KG1 (cell line): ENCODE measurements around the gene SH3PXD2A.

Source experiments
- DNase-seq: peaks from one replicate; lab custom pipeline; 2025; lab: John Stamatoyannopoulos, UW

SH3PXD2A gene

DNA sequence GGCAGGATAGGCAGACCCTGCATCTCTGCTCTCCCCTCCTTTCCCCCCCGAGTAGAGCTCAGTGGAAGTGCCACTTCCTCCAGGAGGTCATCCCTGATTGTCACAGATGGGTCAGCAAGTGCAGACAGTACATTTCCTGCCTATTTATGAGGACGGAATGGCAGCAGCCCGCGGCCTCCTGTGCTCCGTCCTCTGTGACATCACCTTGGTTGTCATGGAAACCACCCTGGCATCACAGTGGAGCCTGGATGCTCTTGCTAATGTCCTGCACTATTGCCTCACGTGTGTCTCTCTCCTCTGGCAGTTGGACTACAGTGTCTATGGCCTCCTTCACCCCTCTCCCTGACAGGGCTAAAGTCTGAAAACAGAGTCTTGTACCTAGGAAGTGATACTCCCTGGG is 148.6 kb downstream of the SH3PXD2A start:
- no peak for DNase-seq

DNA sequence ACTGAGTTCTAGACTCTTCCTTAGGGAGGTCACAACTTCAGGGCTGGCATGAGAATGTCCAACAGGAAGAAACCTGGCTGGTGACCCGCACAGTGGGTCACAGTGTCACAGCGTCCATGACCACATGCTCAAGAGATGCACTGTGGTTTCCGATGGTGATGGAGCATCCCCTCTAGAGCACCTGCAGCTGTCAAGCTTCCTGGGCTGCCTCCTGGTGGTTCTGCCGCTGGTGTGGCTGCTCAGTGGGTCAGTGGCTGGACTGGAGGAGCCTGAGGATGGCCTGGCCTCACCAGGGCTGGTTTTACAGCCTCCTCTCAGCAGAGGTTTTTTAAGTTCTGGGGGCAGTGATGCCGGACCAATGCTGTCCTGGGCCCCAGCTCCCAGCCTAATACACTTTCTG is 149.3 kb downstream of the SH3PXD2A start:
- DNase-seq = no peak

DNA sequence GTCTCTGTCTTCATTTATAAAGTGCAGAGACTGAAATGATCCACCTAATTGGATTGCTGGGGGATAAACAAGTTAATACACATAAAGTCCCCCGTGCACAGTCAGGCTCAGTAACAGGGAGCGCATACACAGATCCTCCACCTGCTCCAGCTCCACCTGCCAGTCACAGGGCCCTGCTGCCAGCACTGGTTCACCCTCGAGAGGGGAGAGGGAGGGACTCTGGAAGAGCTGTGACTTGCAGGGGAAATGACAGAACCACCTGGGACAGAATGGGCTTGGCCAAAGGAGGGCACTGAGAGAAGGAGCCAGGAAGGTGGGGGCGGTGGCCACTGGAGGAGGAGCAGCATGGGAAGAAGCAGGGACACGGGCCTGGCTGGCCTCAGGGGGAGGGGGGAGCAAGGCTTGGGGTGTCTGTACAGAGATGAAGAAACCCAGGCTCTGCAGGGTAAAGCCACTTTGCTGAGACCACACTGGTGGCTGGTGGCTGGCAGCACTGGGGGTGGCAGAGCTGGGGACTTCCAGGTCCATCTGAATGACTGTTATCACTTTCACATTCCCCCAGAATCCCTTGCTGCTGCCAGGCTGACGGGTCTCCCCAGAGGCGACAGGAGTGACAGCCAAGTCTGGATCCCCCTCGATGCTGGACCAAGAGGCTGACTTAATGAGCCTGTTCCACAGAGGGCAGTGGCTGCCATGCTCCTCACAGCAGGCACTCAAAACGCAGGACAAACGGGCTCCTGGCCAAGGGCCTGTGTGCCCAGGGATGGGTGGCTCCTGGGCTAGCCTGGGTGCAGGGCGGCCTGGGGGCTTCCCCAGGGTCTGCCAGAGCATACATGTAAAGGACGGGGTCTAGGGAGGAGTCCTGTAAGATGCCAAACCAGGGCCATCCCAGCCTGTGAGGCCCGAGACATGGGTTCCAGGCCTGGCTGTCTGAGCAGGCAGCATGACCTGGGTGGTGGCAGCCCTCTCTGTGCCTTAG is 151.1 kb downstream of the SH3PXD2A start:
- DNase-seq = no peak

DNA sequence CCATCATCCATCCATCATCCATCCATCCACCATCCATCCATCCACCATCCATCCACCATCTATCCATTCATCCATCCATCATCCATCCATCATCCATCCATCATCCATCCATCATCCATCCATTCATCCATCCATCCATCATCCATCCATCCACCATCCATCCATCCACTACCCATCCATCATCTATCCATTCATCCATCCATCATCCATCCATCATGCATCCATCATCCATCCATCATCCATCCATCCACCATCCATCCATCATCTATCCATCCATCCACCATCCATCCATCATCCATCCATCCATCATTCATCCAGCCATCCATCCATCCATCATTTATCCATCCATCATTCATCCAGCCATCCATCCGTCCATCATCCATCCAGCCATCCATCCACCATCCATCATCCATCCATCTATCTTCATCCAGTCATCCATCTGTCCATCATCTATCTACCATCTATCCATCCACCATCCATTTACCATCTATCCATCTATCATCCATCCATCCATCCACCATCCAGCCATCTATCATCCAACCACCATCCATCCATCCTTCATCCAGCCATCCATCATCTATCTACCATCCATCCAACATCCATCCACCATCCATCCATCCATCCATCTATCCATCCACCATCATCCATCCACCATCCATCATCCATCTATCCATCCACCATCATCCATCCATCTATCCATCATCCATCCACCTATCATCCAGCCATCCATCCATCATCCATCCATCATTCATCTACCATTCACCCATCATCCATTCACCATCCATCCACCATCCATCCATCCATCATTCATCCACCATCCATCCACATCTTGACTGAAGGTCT is 153.8 kb downstream of the SH3PXD2A start:
- DNase-seq = no peak

DNA sequence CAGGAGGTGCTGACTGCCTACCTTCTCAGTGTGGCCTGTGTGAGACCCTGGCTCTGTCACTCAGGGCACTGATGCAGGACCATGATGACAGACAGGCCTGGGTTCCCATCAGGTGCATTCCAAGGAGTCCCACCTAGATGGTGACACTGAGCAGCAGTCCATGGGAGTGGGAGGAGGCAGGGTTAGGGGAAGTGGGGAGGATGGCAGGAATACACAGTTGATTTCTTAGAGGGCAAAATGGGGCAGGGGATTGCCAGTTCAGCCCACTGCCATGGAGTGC is 155.0 kb downstream of the SH3PXD2A start:
- no peak for DNase-seq

DNA sequence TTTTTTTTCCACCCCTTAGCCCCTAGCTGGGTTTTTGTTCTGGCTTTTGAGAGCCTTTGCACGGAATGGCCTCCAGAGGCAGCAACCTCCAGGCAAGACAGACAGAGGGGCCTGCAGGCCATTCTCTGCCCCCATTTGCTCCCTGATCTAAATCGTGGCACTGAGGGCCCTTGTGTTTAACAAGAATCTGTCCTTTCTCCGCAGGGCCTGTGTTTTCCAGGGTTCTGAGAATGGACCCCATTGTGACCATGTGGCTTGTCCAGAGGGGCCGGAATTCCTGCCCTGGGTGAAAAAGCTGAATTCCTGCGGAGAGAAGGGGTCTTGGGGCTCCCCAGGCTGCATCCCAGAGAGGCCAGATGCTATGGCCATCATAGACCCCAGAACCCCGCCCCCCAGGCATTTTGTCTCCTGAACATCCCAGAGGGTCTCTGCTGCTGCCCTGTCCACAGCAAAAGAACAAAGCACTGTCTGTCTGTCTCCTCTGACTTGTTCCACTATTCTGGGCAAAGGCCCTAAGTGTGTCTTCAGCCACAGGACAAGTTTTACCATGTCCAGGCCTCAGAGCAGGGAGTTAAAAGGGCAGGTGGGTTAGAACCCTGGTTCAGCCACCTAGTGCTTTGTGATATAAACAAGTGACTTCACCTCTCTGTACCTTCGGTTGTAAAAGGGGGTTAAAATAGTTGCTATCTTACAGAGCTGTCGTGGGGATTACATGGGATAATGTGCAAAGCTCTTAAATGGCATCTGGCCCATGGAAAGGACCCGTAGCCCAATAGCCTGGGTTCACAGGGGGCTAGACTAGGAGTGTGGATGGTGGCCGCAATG is 155.6 kb downstream of the SH3PXD2A start:
- DNase-seq = no peak

DNA sequence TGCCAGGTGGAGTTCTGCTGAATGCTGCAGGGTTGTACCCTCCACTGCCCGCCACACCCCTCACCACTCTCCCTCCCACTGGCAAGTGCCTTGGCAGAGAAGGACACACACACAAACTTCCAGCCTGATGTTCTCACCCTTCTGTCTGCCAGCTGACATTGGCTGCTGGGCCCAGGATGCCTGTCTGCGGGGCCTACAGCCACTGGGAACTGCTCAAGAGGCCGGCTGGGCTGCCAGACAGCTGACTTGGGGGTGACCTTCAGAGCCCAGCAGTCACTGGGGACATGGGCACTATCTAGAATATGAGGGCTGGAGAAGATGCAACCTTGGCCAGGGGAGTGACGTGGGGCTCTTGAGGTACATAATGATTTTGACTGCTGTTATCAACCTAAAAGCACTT is 157.1 kb downstream of the SH3PXD2A start:
- DNase-seq = no peak

DNA sequence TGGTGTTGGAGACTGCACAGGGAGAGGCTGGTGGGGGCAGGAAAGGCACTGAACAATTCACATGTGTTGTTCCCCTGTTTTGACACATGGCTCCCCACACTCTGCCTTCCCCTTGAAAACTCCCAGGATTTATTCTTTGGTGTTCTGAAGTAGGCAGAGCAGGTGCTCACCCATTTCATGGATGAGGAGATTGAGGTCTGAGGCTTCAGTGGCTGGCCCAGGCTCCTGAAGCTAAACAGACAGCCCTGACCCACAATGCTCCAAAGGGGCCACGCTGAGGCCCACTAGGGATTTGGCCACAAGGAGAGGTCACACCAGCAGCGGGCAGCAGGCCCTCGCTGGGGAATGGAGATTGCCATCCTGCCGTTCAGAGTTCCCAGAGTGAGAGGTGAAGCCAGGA is 157.6 kb downstream of the SH3PXD2A start:
- DNase-seq = no peak

DNA sequence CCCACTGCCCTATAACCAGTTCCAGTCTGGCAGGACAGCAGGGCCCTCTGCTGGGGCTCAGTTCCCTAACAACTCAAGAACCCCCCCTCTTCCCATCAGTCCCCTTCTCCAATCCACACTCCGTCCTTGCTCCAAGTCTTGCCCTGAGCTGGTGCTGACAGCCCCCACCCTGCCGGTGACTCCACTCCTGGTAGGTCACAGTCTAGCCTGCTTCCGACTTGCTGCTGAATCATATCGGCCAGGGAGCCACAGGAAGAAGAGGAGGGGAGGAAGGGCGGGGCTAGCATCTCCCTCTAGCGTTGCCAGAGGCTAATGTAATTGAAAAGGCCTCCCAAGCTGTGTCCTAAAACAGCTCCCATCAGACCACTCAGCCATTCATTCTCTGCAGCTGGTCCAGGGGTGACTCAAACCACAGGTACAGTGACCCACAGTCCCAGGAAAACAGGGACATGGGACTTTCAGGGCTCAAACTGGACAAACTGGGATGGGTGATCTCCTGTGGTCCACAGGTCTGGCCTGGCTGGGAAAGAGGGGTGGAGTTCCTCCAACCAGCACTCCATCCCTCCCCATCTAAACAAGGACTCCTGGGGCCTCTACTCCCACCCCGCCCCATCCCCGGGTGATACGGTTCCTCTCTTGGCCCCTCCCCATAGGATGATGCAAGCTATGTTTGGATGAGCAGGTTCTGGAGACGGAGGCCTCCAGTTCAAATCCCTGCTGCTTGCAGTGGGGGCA is 158.8 kb downstream of the SH3PXD2A start:
- DNase-seq = no peak

DNA sequence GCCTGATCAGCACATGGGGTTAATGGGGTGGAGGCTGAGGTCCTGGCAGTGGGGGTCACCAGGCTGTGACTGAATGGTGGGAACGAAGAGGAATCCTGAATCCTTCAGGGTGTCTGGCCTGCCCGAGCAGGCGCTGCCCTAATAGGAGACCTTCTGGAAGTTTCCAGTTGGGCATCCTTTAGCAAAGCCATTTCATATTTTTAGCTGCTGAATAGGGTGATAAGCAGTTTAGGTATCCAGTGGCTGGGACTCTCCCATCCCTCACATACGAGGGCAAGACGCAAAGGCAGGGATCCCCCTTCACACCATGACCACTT is 159.3 kb downstream of the SH3PXD2A start:
- no peak for DNase-seq

DNA sequence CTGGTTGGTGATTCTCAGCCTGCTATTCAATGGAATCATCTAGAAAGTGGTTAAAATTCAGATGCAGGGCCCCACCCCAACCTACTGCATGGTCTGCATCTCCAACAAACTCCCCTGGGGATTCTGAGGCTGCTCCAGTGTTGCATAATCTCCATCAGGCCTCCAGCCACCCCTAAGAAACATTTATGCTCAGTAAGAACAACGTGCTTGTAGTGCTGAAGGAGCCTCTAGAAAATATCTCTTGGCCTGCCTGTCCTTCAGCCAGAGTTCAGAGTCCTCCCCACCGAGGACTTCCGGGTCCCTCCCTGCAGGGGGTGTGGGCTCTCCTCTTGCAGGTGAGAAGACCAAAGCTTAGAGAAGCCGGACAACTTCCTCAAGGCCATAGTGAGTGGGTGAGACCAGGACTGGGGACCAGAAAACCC is 159.8 kb downstream of the SH3PXD2A start:
- DNase-seq = no peak

DNA sequence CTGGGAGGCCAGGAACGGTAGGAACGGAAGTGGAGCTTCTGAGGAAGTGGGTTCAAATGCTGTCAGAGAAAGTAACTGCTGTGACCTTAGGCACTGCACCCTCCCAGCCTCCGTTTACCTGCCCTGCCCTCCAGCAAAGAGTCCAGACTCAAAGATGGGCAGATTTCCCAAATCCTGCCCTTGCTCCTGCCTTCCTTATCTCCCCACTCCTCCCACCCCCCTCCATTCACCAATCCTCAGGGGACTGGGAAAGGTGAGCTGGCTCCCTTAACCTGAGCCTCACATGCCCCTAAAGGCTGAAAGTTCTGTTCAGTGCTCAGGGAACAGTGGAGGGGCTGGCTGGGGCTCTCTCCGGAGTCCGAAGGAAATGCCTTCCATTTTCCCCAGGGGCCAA is 161.6 kb downstream of the SH3PXD2A start:
- DNase-seq = no peak

DNA sequence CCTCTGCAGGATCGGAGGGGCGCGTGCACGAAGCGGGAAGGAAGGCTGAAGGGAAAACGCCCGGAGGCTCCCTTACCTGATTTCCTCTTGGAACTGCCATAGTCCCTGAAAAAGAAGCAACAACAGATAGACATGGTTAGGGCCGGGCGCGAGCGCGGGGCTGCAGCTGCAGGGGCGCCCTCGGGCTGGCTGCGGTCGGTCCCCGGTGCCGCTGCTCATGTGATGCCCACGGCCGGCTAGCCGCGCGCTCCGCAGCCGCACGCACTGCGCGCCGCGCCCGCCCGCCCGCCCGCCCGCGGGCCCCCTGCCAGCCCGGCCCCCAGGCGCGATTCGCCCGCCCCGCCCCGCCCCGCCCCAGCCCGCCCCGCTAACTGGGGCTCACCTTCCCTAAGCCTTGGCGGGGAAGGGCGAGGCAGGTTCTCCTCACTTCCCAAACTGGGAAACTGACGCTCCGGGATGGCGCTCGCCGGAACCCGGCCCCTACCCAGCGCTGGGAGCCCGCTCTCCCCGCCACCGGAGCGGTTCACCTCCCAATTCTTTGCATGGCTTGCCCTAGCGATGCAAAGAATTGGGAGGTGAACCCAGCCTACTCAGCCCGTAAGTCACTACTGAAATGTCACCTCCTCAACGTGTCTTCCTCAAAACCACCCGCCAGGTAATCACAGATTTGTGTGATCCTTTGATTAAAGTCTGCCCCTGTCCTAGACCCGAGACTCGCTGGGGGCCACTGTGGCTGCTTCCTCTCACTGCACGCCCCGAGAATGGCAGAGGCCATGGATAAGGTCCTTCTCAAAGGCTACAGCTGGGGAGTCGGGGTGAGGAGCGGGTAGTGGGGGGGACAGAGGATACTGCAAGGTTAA is 162.2 kb downstream of the SH3PXD2A start:
- DNase-seq = no peak

DNA sequence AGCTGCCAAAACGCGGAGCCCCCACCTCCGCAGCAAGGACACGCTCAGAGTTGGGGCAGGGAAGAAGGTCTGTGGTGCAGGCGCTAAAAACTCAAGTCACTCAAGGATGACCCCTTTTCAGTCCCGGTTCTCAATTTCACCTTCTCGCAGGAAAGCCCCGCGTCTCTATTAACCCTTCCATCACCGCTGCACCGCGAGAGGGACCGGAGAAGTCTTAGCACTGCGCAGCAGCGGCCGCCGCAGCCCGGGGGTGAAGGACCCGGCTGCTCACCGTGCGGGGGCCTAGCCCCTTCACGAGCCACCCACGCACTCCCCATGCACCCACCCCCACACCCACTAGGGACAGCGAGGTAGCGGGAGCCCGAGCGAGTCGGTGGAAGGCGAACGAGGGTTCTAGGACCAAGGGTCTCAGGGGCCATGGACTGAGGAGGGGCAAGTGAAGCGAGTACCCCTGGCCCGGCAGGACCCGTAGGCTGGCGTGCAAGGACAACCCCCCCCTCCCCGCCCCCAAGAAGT is 162.9 kb downstream of the SH3PXD2A start:
- DNase-seq = no peak

DNA sequence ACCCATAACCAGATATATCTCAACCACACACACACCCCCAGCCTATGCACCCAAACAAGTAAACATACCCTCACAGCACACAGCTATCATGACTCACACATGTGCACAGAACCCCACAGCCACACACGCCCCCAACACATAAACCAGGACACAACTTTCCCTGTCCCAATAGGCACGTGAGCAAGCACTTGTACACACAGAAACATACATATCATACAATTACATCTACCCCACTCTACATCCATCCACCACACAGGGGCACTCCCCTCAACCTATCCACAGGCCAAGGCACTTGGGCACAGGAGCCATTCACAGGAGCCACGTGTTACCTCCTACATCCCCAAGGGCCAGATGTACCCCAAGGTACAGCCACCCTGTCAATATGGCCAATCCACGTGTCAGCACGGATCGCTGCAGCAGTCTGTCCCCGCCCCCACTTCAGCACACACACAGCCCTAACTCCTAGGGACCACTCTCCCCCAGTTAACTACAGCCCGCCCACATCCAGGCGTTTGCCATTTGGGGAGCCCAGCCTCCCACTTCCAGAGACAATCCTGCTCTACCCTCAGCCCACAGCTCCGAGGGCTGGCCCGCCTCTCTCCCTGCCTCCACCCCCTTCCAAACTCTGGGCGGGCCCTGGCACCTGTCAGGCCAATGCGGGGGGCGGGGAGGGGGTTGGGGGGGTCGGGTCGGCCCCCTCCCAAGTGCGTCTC is 163.5 kb downstream of the SH3PXD2A start:
- DNase-seq = no peak

DNA sequence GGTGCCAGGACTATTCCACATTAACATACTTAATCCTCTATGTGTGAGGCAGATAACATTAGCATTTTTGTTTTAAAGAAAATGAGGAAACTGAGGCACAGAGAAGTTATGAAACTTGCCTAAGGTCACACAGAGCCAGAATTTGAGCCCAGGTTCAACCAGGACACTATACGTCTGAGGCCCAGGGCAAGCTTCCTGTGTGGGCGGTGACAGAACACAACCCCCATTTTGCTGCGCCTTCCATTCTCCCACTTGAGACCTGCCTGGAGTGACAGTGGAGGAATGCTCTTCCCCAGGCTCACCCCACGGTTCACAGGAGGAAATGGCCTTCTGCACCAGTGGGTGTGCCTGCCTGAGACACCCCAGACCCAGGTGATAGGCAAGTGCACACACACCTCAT is 164.1 kb downstream of the SH3PXD2A start:
- no peak for DNase-seq

DNA sequence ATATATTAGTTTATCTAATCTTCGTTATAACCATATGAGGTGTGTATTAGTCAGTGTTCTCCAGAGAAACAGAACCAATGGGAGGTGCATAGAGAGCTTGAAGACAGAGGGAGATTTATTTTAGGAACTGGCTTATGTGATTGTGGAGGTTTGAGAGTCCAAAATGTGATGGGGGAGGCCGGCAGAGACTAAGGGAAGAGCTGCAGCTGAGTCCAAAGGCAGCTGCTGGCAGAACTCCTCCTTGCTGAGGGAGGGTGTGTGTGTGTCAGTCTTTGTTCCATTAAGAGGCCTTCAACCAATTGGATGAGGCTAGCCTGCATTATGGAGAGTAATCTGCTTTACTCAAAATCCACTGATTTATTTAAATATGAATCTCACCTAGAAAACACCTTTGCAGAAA is 165.1 kb downstream of the SH3PXD2A start:
- DNase-seq = no peak

DNA sequence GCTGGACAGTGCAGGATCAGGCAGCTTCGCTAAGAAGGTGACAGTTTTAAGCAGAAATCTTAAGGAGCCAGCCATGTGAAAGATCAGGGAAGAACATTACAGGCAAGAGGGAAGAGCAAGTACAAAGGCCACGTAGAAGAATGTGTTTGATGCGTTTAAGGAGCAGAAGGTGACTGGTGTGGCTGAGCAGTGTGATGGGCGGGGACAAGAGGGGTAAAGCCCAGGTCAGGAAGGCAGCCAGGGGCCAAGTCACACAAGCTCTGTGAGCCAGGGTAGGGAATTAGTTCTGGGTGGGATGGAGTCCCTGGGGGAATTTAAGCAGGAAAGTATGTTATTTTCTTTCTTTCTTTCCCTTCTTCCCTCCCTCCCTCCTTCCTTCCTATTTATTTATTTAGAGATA is 166.9 kb downstream of the SH3PXD2A start:
- DNase-seq = no peak

DNA sequence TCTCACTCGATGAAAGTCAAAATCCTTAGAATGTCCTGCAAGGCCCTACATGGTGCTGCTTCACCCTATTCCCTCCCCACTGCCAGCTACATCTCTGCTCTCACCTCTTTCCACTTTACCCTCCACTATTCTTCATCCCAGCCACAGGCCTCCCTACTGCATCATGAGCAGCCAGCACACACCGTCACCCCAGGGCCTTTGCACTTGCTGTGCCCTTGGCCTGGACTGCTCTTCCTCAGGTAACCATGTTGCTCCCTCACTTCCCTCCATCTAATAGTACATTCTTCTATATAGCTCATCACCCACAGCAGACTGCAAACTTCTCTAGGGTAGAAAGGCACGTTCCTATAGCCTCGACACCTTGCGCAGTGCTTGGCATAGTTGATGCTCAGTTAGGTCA is 167.7 kb downstream of the SH3PXD2A start:
- no peak for DNase-seq

DNA sequence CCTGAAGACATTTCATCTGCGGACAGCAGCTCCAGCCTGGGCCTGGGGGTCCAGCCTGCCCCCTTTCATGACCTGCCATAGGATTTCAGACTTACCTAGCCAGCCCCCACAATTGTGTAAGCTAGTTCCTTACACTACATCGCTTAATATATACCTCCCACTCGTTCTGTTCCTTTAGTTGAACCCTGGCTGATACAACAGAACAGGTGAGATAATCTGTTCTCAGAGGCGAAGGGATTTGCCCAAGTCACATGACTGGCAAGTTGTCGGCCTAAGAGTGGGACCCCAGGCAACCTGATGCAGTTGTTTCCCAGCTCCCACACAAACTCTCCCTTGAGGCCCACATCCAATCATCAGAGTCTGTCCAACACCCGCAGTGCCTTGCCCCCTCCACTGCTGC is 168.2 kb downstream of the SH3PXD2A start:
- no peak for DNase-seq
